Measurements from ENCODE around the gene PRDM11. TPM values are rescaled to one million over a fixed set of nuclear protein-coding genes. Genes with fewer than 3 reads are reported as not detected.

Gene PRDM11
- total and polyA plus RNA-seq, 2 of the 8 experiments (the other 6 are each of a cell fraction or from before 2014, with no cell fraction given), result 3.6 to 11.7 TPM

DNA sequence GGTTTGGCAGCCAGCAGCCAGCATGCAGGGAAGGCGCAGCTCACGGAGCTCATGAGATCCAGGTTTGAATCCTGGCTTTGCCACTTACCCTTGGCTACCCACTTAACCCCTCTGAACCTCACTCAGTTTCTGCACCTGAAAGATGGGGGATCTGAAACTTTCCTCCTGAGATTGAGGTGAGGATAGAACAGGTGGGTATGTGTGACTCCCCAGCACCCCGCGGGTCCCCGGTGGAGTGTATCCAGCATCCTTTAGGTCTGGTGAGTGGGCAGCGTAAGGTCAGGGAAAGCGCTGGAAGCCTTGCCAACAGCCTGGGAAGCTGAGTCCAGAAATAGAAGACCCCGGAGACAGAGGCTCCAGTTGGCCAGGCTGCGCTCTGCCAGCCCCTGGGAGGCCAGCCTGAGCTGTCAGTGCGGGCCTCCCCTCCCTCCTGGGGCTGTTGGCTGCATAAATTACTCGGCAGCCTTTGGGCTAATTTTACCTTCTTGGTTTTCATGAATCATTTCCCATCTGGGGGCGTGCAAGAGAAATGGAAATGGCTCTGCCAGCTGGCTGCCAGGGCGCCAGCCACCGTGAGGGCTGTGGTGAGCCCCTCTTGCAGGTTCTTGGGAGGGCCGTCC is 17.6 kb downstream of the PRDM11 start:
- Histone ChIP-seq H3K4me1 (replicated peaks in 1 of 4; ENCODE audit: control insufficient read depth in 3 of 4, insufficient read depth in 4 of 4, low read length in 3 of 4) (no peaks in the 10 kb centered on the region), H3K9me3 (ENCODE audit: insufficient read depth in 2 of 2, low read depth in 1 of 2, low read length in 1 of 2) (no peaks in the 10 kb centered on the region), H3K4me2 (ENCODE audit: insufficient read depth in 1 of 2, low read depth in 2 of 2, low read length in 2 of 2) (no peak overlapping the region), H3K9ac (replicated peaks in 1 of 4; ENCODE audit: extremely low read depth in 1 of 4, low read depth in 3 of 4, low read length in 3 of 4) (no peak overlapping the region), H3K4me3 (ENCODE audit: extremely low read depth in 1 of 4, insufficient read depth in 2 of 4, low read depth in 3 of 4, low read length in 4 of 4) (no peak overlapping the region), H4K20me1 (replicated peaks in 1 of 2; ENCODE audit: control insufficient read depth in 1 of 2, insufficient read depth in 2 of 2, low read length in 2 of 2) (peaks cover 3 to 10% of the 10 kb centered on the region in 2 experiments), H4K5ac (ENCODE audit: insufficient read length, low read depth, low read length) (no peak overlapping the region), H2BK12ac (ENCODE audit: low read depth, low read length) (no peak overlapping the region), H2BK20ac (ENCODE audit: low read length) (no peak overlapping the region), H3K27me3 (replicated peaks in 1 of 4; ENCODE audit: control insufficient read depth in 3 of 4, extremely low read depth in 1 of 4, insufficient read depth in 3 of 4, low read length in 3 of 4) (no peaks in the 10 kb centered on the region), H3K79me2 (ENCODE audit: control insufficient read depth in 1 of 2, insufficient read depth in 2 of 2, low read length in 2 of 2) (peaks cover 0 to 4% of the 10 kb centered on the region in 2 experiments; a peak in 3 of 4 replicates), H3K18ac (ENCODE audit: extremely low read depth, low read length) (no peak overlapping the region), H2AFZ (ENCODE audit: low read length) (no peak overlapping the region), H3K79me1 (ENCODE audit: low read depth, low read length) (0 out of 2 replicates have a peak, but pooled peaks cover 4% of the 10 kb centered on the region), H3K36me3 (ENCODE audit: control insufficient read depth in 2 of 4, insufficient read depth in 4 of 4, low read length in 3 of 4) (no peaks in the 10 kb centered on the region), H3K14ac (ENCODE audit: insufficient read length) (no peak overlapping the region), H4K8ac (ENCODE audit: extremely low read depth, insufficient read depth, low read length) (no peak overlapping the region; the same call in 1 of the 2 replicates), H2BK15ac (ENCODE audit: low read length) (no peak overlapping the region), H3K23me2 (ENCODE audit: low read depth, low read length) (no peaks in the 10 kb centered on the region; the same call in 1 of the 2 replicates), H4K91ac (replicated peaks; ENCODE audit: insufficient read length, low read length) (no peak overlapping the region), H3K4ac (replicated peaks; ENCODE audit: insufficient read length, low read depth, low read length) (no peak overlapping the region), H3K56ac (replicated peaks; ENCODE audit: insufficient read length, low read depth, low read length) (no peak overlapping the region), H2BK5ac (ENCODE audit: low read depth, low read length) (no peak overlapping the region), H2BK120ac (replicated peaks; ENCODE audit: low read depth, low read length) (no peak overlapping the region), H3K23ac (ENCODE audit: insufficient read length) (no peak overlapping the region), H2AK5ac (ENCODE audit: low read depth, low read length) (no peak overlapping the region), H3K27ac (ENCODE audit: low read depth, low read length) (no peak overlapping the region)
- no peak for TF ChIP-seq PHF8 (conservative IDR thresholded peaks at IDR 0.05; ENCODE audit: low read depth, low read length)
- no peak for TF ChIP-seq CEBPB (IDR thresholded peaks at IDR 0.05; ENCODE audit: low read depth, low read length)
- TF ChIP-seq TAF7 (optimal IDR thresholded peaks at IDR 0.05; ENCODE audit: borderline replicate concordance, low read depth, low read length), result no peak
- no peak for TF ChIP-seq KDM4A (IDR thresholded peaks at IDR 0.05; ENCODE audit: low read depth, low read length, severe bottlenecking)
- TF ChIP-seq BCL11A (IDR thresholded peaks at IDR 0.05; ENCODE audit: low read depth in 2 of 2, low read length in 2 of 2), result no peak
- TF ChIP-seq KDM5A (IDR thresholded peaks at IDR 0.05; ENCODE audit: low read length), result no peak
- 89% methylated on average over 15 of the region's 15 CpGs; no CpG with 5 or more reads in 1 of the 2 experiments for WGBS, 2 experiments (ENCODE audit: extremely low coverage in 1 of 2, insufficient coverage in 1 of 2, insufficient read length in 1 of 2, insufficient replicate concordance in 2 of 2, low coverage in 1 of 2, low lambda C conversion rate in 2 of 2, missing lambda C conversion rate in 1 of 2)
- ChIA-PET POLR2A (ENCODE audit: partially characterized antibody) (interaction anchor here (1.2 to 2.2 kb wide), 2 partner anchors 9 to 17 kb away, joined by 3 to 5 read pairs; no protein-coding TSS in a partner anchor), CTCF (ENCODE audit: partially characterized antibody) (interaction anchor here (0.6 to 1.7 kb wide), 5 partner anchors 13 to 66 kb away, joined by 3 to 7 read pairs (median 3); no protein-coding TSS in a partner anchor)
- FAIRE-seq, result no peak
- DNase-seq (ENCODE audit: low read depth in 1 of 2, low spot score in 2 of 2), result no peak

All from H1 (cell line).